ENCODE data around the gene KLF1. TPM values are rescaled to one million over a fixed set of nuclear protein-coding genes. Genes with fewer than 3 reads are reported as not detected.

The KLF1 gene
- total RNA-seq, 1 experiment from 2014 or later, result not detected

DNA sequence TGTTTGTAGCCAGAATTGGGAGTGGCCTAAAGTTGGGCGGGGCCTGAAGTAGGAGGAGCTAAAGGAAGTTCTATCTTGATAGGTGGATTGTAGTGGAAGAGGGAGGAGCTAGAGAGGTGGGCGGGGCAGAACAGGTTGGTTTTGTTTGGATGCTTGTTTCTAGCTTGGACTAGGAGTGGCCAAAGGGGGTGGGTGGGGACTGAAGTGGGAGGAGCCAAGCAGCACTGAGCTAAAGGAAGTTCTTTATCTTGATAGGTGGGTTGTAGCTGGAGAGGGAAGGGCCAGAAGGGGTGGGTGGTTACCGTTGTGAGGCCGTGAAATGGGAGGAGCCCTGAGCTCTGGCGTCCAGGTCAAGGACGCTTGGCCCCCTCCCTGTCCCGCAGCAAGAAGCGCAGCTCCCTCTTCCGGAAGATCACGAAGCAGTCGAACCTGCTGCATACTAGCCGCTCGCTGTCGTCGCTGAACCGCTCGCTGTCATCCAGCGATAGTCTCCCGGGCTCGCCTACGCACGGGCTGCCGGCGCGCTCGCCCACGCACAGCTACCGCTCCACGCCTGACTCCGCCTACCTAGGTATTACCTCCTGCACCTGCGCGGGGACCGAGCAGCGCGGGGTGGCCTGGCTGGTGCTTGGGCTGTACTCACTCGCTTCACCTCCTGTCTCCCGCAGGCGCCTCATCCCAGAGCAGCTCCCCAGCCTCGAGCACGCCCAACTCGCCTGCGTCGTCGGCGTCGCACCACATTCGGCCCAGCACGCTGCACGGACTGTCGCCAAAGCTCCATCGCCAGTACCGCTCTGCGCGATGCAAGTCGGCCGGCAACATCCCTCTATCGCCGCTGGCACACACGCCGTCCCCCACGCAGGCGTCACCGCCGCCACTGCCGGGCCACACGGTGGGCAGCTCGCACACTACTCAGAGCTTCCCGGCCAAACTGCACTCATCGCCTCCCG is 13.8 kb downstream of the KLF1 start:
- H3K27ac Mint-ChIP-seq (ENCODE audit: unreplicated experiment), result peak overlapping the region; percentile 67
- H3K4me1 Mint-ChIP-seq (ENCODE audit: low read depth, unreplicated experiment), result peaks cover 12% of the 10 kb centered on the region
- DNase-seq, result peak; percentile 81
- TF ChIP-seq, protein P1, sequence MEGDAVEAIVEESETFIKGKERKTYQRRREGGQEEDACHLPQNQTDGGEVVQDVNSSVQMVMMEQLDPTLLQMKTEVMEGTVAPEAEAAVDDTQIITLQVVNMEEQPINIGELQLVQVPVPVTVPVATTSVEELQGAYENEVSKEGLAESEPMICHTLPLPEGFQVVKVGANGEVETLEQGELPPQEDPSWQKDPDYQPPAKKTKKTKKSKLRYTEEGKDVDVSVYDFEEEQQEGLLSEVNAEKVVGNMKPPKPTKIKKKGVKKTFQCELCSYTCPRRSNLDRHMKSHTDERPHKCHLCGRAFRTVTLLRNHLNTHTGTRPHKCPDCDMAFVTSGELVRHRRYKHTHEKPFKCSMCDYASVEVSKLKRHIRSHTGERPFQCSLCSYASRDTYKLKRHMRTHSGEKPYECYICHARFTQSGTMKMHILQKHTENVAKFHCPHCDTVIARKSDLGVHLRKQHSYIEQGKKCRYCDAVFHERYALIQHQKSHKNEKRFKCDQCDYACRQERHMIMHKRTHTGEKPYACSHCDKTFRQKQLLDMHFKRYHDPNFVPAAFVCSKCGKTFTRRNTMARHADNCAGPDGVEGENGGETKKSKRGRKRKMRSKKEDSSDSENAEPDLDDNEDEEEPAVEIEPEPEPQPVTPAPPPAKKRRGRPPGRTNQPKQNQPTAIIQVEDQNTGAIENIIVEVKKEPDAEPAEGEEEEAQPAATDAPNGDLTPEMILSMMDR (IDR thresholded peaks at IDR 0.05; ENCODE audit: unreplicated experiment), result no peak
- no TSS peak for BruUV-seq (replicated peaks)
- intact Hi-C loops (cut with micrococcal nuclease; ENCODE audit: unreplicated experiment), result no loop called here
- H3K27me3 Mint-ChIP-seq (ENCODE audit: unreplicated experiment), result no peaks in the 10 kb centered on the region
- CTCF ChIA-PET, result interaction anchor here (0.5 to 1.7 kb wide), 11 partner anchors 9 to 1218 kb away, joined by 3 to 9 read pairs (median 4); no protein-coding TSS in a partner anchor
- H3K36me3 Mint-ChIP-seq (ENCODE audit: insufficient read depth, unreplicated experiment), result peaks cover 35% of the 10 kb centered on the region
- peak overlapping the region; percentile 85 for H3K4me3 Mint-ChIP-seq (ENCODE audit: low read depth, unreplicated experiment)
- no peaks in the 10 kb centered on the region for H3K9me3 Mint-ChIP-seq (ENCODE audit: low read depth, unreplicated experiment)

DNA sequence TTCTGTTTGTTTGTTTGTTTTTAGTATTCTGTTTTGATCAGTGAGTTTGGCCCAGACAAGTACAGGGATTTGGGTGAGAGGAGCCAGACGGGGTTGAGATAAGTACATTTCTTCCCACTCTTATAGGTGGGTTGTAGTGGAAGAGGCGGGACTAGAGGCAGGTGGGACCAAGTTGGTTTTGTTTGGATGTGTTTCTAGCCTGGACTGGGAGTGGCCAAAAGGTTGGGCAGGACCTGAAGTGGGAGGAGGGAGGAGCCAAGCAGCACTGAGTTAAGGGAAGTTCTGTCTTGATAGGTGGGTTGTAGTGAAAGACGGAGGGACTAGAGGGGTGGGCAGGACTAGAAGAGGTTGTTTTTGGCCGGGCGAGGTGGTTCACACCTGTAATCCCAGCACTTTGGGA is 14.7 kb downstream of the KLF1 start:
- H3K4me3 Mint-ChIP-seq (ENCODE audit: low read depth, unreplicated experiment), result peak overlapping the region; percentile 85
- CTCF ChIA-PET, result interaction anchor here (0.6 to 1.1 kb wide), 3 partner anchors 24 to 1217 kb away, joined by 4 to 7 read pairs (median 6); no protein-coding TSS in a partner anchor
- H3K4me1 Mint-ChIP-seq (ENCODE audit: low read depth, unreplicated experiment), result peaks cover 12% of the 10 kb centered on the region
- H3K27ac Mint-ChIP-seq (ENCODE audit: unreplicated experiment), result peak overlapping the region; percentile 63
- TF ChIP-seq, protein P1 (IDR thresholded peaks at IDR 0.05; ENCODE audit: unreplicated experiment), result no peak
- no peak for DNase-seq
- no peaks in the 10 kb centered on the region for H3K9me3 Mint-ChIP-seq (ENCODE audit: low read depth, unreplicated experiment)
- intact Hi-C loops (cut with micrococcal nuclease; ENCODE audit: unreplicated experiment), result no loop called here
- H3K27me3 Mint-ChIP-seq (ENCODE audit: unreplicated experiment), result no peaks in the 10 kb centered on the region
- BruUV-seq (replicated peaks), result no TSS peak
- H3K36me3 Mint-ChIP-seq (ENCODE audit: insufficient read depth, unreplicated experiment), result peaks cover 30% of the 10 kb centered on the region

DNA sequence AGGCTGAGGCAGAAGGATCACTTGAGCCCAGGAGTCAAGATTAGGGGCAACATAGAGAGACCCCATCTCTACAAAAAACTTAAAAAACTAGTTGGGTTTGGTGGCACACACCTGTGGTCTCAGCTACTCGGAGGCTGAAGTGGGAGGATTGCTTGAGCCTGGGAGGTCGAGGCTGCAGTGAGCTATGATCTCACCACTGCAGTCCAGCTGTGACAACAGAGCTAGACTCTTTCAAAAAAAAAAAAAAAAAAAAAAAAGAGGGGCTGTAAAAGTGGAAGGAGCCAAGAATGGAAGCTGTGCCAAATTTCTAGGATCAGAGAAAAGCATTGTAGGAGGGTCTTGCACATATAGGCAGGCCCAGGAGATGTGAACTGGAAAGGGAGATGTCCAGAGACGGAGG is 15.3 kb downstream of the KLF1 start:
- H3K9me3 Mint-ChIP-seq (ENCODE audit: low read depth, unreplicated experiment), result no peaks in the 10 kb centered on the region
- intact Hi-C loops (cut with micrococcal nuclease; ENCODE audit: unreplicated experiment), result no loop called here
- no peak overlapping the region for H3K4me3 Mint-ChIP-seq (ENCODE audit: low read depth, unreplicated experiment)
- DNase-seq, result no peak
- BruUV-seq (replicated peaks), result no TSS peak
- peaks cover 12% of the 10 kb centered on the region for H3K4me1 Mint-ChIP-seq (ENCODE audit: low read depth, unreplicated experiment)
- TF ChIP-seq, protein P1 (IDR thresholded peaks at IDR 0.05; ENCODE audit: unreplicated experiment), result no peak
- H3K27me3 Mint-ChIP-seq (ENCODE audit: unreplicated experiment), result no peaks in the 10 kb centered on the region
- peak overlapping the region; percentile 63 for H3K27ac Mint-ChIP-seq (ENCODE audit: unreplicated experiment)
- H3K36me3 Mint-ChIP-seq (ENCODE audit: insufficient read depth, unreplicated experiment), result peaks cover 32% of the 10 kb centered on the region
- CTCF ChIA-PET, result no interaction called here

DNA sequence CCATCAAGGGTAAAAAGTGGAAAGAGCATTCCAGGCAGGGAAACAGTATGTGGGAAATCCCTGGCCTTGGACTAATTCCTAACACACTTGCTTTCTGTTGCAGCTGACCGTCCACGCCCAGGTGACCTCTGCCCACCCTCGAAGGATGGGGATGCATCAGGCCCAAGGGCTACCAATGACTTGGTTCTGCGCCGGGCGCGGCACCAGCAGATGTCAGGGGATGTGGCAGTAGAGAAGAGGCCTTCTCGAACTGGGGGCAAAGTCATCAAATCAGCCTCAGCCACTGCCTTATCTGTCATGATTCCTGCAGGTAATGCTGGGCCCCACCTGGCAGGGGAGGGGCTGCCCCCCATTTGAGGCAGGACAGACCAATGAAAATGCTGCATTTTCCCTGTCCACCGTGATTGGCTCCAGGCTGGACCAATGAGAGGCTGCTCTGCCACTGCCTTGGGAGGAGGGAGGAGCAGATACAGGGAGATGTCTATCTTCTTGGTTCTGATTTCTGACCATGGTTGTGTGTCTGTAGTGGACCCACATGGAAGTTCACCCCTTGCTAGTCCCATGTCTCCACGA is 18.4 kb downstream of the KLF1 start:
- intact Hi-C loops (cut with micrococcal nuclease; ENCODE audit: unreplicated experiment), result no loop called here
- no peak overlapping the region for H3K4me3 Mint-ChIP-seq (ENCODE audit: low read depth, unreplicated experiment)
- no peak for DNase-seq
- no peaks in the 10 kb centered on the region for H3K9me3 Mint-ChIP-seq (ENCODE audit: low read depth, unreplicated experiment)
- TF ChIP-seq, protein P1 (IDR thresholded peaks at IDR 0.05; ENCODE audit: unreplicated experiment), result no peak
- H3K4me1 Mint-ChIP-seq (ENCODE audit: low read depth, unreplicated experiment), result peaks cover 12% of the 10 kb centered on the region
- no TSS peak for BruUV-seq (replicated peaks)
- CTCF ChIA-PET, result no interaction called here
- H3K36me3 Mint-ChIP-seq (ENCODE audit: insufficient read depth, unreplicated experiment), result peaks cover 38% of the 10 kb centered on the region
- H3K27me3 Mint-ChIP-seq (ENCODE audit: unreplicated experiment), result no peaks in the 10 kb centered on the region
- no peak overlapping the region for H3K27ac Mint-ChIP-seq (ENCODE audit: unreplicated experiment)
